Stimulated activated CD8-positive, alpha-beta memory T cell treated with anti-CD3 and anti-CD28 coated beads, Interleukin-12 subunit alpha, Interleukin-12 subunit beta, amount 100 ng/mL, for 4 hours (primary cell): ENCODE measurements around the gene TMEM187.

Experiments
- DNase-seq: peaks from one replicate; pipeline ENCODE4 v3.0.0-alpha.2; 2020; ENCODE audit warnings: low read depth

Gene TMEM187

DNA sequence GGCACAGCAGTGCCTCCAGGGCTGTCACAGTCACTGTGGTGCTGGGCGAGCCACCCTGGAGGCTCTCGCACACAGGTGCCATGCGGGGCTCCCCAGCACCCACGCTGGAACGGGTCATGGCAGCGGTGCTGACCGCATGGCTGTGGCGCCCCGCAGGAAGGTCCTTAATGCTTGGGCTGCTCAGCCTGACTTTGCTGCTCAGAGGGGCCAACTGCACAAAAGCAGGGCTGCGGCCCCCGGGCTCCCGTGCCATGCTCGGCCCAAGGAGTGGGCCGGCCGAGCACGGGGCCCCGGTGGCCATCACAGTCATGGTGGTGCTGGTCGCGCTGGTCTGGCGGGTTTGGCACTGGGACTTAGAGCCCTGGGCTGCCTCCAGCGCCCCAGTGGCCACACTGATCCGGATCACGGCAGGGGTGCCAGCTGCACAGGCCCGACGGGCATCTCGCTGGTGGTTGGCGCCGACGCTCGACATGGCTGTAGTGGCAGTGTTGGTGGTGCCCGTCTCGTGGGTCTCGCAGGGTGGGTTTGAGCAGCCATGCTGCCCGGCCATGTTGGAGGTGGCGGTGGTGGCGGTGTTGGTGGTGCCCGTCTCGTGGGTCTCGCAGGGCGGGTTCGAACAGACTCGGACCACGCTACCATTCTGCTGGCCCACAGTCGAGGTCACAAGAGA lies 17.9 kb upstream of the TMEM187 start:
- no peak for DNase-seq

DNA sequence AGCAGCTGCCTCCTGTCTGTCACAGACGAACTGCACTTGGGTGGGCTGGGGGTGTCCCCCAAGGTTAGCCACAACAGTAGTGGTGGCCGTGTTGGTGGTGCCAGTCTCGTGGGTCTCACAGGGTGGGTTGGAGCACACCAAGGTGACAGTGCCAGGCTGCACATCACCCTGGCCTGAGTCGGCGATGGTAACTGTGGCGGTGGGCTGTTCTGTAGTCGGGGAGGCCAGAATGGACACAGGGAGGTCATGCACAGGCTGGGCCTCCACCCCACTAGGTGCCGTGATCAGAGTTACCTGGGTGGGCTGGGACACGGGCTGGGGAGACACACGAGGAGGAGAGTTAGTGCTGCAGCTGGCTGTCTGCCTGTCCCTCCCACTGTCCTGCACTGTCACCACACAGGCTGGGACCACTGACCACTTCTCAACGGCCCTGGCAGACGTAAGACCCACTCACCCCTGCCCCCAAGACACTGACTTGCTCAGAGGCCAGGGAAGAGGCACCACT lies 17.3 kb upstream of the TMEM187 start:
- no peak for DNase-seq

DNA sequence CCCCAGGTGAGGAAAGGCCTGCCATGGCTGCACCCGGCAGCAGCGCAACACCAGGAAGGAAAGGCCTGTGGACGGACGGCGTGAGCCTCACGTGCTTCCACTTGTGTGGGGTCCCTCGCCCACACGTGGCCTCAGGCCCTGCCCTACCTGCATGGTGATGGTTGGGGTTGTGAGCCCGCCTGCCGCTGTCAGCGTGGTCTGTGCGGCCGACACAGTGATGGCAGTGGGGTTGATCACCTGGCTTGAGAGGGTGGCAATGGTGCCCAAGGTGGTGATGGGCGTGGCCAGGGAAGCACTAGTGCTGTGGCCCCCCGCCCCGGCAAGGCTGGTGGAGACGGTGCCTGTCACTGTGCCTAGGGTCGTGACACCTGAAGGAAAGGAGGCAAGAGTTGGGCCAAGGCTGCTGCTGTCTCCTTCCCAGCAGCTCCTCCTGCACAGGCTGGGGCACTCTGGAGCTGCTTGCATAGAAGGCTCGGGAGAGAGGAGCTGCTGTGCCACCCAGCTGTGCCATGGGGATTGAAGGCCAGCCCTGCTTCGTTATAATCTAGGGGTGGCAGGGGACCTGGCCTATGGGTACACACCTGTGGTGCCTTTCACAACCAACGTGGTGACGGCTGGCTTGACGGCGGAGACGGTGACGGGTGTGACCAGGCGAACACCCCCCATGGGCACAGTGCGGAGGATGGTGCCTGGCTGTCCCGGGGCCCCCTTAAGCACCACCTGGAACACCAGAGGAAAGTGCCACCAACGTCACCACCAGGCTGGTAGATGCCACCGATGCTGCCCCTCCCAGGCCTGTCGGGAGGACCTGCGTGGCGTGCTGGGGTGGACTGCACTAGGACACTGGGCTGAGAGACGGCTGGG lies 16.3 kb upstream of the TMEM187 start:
- DNase-seq, result no peak

DNA sequence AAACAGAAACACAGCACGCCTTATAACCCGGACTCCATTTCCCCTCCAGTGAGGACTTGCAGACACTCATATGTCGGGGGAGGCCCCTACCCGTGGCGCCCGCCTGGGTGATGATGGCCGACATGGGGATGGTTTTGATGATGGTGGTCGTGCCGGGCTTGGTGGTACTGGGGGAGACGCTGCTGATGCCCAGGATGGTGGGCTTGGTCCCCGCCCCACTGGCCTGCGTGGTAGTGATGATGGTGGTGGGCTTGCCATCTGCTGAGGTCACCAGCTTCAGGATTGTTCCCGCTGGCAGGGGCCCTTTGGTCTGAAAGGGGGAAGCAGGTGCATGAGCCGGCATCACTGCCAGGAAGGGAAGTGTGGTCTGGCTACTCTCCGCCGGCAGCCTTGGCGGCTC lies 15.3 kb upstream of the TMEM187 start:
- no peak for DNase-seq

DNA sequence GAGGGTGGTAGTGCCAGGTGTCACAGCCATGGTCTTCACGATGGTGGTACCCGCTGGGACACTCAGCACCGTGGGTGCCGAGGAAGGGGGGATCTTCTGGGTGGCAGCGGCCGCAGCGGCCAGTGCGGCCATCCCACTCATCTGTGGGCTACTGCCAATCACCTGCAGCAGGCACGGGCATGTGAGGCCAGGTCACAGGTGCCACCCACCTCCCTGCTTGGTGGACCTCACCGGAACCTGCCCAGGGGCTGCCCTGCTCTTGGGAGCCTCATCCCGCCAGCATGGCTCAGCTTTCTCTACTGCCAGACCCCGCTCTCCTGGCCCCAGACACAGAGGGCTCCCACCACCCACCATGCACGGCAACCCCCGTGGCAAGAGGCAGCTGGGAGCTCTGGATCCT lies 13.9 kb upstream of the TMEM187 start:
- no peak for DNase-seq

DNA sequence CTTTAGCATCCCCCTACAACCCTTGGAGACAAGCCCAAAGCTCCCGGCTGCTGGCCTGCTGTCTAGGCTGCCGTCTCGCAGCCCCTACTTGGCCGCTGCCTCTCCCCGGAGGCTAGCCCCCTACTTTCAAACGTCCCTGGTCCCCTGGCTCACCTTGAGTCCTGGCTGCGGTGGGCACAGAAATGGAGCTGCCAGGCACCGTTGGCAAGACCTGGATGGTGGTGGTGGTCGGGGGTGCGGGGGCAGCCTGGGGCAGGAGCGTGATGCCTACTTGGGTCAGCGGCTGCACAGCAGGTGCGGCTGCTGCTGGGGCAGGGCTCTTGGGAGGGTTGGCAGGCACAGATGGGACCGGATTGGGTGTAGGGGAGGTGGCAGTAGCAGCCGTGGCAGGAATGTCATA lies 12.9 kb upstream of the TMEM187 start:
- DNase-seq, result no peak

DNA sequence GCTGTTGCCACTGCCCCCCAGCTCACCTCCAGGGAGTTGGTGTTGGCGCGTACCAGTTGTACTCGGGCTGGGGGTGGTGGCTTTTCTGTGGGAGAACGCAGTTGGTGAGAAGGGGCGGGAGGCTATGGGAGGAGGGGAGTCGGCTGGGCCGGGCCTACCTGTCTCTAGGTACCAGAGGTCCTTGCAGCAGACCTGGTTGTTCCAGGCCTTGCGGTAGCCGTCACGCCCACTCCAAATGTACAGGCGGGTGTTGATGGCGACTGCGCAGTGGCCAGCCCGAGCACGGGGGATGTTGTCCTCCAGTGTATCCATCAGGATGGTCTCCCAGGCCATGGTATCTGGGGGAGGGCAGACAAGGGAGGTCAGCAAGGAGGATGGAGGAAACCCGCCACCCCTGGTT lies 12.5 kb upstream of the TMEM187 start:
- DNase-seq, result no peak

DNA sequence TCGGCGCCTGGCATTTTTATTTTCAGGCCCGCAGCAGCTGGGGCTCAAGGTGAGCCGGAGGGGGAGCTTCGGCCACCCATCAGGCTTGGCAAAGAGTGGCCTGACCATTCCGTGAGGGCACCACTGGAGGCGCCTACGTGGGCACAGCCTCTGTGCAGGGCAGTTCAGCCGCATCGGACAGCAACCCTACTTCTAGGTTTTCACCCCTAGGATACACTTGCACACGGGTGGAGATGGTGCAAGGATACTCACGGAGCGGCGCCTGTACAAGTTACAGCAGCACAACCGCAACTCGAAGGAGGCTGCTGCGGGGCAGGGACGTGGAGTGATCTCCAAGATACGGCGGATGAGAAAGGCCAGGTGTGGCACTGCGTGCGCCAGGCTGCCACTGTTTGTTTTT lies 11.8 kb upstream of the TMEM187 start:
- DNase-seq, result no peak

DNA sequence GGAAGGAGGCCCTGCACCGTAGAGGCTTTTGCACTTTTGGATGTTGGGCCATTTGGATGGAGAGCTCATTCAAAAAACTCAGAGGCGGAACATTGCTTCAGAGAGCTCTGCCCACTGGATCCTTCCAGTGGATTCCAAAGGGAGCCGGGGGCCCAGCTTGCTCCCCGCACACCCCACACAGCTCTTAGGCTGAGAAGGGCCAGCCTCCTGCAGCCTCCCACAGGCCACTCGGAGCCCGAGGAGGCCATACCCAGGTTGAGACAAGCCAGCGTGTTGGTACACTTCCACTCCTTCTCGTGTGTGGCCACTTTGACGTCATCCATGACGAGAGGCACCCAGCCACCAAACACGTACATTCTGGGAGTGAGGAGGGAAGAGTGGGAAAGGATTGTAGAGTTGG lies 11.3 kb upstream of the TMEM187 start:
- no peak for DNase-seq

DNA sequence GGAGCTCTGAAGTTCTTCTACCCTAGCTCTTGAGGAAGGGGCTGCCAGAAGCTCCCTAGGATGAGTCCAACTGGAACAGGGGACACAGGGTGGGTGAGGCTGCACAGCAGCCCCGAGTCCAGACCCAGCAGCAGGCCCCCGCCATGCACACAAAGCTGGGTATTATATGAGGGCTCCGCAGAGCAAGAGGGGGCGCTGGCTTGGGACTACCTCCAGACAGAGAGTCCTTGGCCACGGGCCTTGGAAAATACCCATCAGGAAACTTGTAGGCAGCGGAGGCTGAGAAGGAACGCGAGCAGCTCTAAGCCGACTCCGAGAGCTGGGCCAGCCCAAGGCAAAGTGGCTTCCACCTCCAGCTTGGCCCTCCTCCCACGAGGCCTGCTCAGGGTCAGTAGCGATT lies 9.0 kb upstream of the TMEM187 start:
- DNase-seq, result no peak

DNA sequence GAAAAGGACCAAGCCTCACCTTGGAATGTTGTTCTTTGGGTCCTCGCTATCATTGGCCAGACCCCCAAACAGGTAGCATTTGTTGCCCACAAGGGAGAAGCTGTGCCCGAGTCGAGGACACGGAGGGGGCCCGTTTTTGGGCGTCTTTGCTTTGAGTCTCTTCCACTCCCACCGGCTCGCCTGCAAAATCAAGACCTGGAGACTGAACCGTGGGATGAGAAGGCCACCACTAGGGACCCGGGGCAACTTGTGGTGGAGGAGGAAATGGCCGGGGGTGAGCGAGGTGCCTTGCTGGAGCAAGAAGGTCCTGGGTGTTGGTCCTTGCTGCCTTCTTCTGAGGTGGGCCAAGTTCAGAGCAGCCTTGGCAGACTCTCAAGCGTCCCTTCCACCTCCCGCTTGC lies 8.4 kb upstream of the TMEM187 start:
- DNase-seq, result no peak

DNA sequence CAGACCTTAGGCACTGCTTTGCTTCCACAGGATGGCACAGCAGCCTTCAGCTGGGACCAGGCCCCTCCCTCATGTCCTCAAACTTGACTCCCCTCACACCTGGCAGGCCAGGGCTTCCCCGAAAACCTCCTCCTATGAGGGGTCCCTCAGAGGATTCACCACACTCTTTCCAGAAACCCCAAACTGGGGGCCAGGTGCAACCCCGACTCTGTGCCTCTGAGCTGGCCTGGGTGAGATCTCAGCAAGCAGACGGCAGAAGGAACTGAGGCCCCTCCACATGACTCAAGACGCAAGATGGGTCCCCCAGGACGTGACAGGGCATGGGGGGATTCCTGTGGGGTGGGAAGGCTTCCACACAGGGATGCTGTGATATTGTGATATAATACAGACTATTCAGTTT lies 7.1 kb upstream of the TMEM187 start:
- DNase-seq, result no peak

DNA sequence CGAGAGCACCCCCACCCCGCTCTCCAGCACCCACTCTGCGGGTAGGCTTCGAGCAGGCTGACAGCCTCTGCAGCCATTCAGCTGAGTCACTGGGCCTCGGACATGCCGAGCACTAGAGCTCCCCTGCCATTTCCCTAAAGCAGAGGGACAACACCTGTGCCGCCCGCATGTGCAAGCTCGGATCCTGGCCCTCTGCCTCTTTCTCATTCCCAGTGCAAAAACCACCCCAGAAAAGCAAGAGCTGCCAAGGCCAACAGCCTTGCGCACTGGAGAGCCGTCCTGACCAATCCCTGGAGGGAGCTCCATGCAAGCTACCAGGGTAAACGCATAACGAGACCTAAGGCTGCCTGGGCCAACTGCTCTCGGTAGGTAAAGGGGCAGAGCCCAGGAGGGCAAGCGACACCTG lies 6.3 kb upstream of the TMEM187 start:
- DNase-seq, result no peak

DNA sequence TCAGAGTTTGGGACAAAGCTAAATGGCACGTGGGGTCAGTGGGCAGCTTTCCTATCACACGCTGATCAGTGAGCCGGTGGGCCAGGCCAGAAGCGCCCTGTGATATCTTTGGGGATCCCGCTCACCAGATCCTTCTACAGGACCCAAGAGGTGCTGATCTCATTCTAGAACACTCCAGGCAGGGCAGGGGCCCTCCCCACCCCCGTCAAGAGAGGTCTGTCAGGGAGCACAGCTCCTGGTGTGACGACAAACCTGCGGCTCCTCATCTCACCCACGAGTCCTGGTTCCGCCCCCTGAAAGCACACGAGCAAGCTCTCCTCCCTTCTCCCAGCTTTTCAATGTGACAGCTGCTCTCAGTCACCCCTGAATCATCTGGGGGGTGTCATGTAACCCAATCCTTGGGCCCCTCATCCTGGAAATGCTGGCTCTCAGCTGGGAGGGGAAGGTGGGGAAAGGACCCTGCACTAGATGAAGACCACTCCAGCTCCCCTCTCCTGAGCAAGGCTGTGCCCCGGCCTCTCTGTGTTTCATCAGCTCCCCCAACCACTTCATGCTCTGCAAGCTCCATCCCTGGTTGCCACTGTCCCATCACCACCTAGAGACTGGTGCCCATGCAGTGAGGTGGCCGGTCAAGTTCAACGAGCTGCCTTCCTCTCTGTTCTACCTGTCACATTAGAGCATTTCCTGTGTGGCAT lies 5.6 kb upstream of the TMEM187 start:
- DNase-seq, result no peak

DNA sequence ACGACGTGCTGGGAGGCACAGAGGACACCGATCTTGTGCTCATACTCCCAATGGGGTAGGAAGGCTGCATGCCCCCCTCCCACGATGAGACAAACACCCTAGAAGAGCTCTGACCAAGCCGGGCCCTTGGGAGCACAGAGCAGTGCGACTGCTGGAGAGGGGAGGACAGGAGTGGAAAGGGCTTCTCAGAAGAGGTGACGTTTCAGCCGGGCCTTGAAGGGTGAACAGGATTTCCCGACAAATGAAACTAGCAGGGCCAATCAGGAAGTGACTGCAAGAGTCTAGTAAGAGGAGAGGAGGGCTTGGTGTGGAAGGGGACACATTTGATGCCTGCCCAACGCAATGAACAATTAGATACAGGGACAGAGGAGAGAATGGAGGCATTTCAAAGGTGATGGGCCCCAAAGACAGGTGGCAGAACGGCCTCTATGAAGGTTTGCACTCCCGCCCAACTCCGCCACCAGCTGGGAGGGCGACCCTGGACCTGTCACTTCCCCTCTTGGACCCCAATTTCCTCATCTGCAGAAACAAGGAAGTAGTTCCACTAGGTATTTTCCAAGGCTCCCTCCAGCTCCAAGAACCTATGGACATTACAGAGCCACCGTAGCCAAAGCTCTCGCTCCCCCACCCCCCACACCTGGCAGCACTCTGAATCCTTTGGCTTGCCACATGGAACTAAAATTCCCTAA lies 4.9 kb upstream of the TMEM187 start:
- no peak for DNase-seq

DNA sequence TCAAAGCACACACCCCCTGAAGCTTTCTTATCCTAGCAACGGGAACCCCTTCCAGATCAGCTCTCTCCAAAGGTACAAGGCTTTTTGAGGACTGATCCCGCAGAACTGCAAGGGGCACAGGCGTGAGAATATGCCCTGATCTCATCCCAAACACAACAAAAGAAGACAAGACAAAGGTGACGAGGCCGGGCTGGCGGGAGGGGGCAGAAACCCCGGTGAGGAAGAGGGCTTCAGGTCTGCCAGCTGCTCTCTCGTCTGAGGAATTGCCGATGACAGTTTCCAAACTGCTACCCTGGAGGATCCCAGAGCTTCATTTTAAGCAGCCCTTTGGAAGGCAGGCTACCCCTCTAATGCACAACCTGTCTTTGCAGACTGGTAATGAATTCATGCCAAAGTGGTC lies 4.3 kb upstream of the TMEM187 start:
- no peak for DNase-seq

DNA sequence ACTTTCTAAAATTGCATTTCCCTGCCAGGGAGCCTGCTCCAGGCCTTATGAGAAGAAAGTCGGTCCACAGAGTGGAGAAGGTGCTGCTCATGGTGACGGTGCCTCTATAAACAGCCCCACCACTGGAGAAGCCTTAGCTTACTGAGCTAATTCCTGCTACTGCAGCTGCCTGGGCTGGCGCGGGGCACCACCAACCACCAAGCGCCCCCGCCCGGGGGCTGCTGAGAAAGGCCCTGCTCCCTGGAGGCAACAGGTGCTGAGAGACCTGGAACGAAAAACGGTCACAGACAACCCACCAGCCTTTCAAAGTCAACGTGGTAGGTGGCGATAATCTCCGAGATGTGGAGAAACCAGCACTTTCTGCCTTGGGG lies 3.8 kb upstream of the TMEM187 start:
- DNase-seq, result no peak

DNA sequence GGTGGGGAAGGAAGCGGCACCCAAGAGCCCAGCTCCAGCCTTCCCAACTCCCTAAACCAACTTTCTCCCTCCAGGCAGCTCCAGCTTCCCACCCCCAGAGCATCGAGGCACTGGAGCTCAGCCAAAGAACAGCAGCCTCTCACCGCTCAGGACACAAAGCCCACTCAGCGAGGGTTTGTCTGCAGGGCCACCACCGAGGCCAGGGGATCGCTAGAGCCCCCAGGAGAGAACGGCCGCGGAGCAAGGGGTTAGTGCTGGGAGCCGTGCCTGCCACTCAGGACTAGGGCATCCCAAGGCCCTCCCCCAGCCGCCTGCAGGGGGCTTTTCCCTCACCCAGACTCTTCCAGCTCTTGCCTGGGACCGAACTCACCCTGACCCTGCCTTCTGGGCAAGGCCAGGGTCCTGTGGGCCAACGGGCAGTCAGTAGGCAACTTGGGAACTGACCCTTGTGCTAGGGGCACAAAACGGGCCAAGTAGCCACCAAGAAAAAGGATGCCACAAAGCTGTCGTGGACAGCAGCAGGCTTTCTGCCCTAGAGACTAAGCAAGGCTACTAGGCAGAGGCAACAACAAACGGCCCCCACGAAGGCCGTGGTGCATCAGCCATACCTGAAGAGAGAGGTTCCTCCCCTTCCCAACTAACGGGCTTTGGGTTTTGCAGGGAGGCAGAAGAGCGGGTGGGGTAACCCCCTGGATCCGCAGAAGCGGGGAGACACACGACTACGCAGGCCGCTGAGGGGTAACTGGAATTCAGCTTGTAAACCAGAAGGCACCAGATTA lies 3.2 kb upstream of the TMEM187 start:
- DNase-seq, result no peak

DNA sequence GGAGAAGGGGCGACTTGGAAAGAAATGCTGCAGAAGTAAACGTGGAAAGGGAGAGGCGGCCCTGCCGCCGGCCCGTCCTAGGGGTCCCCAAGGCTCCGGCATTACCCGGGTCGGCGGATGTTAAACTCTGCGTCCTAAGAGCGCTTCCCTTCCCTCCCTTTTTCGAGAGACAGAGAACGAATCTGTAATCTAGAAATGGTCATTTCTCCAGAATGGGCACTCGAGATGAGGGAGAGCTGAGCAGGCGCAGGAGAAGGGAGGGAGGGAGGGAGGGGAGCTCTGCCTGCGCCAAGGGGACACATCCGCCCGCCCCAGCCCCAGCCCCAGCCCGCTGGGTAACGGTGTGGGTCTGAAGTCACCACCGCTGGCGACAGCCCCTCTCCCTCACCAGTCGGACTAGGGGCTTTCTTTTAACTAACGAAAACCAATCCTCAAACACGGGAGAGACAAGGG lies 2.6 kb upstream of the TMEM187 start:
- no peak for DNase-seq

DNA sequence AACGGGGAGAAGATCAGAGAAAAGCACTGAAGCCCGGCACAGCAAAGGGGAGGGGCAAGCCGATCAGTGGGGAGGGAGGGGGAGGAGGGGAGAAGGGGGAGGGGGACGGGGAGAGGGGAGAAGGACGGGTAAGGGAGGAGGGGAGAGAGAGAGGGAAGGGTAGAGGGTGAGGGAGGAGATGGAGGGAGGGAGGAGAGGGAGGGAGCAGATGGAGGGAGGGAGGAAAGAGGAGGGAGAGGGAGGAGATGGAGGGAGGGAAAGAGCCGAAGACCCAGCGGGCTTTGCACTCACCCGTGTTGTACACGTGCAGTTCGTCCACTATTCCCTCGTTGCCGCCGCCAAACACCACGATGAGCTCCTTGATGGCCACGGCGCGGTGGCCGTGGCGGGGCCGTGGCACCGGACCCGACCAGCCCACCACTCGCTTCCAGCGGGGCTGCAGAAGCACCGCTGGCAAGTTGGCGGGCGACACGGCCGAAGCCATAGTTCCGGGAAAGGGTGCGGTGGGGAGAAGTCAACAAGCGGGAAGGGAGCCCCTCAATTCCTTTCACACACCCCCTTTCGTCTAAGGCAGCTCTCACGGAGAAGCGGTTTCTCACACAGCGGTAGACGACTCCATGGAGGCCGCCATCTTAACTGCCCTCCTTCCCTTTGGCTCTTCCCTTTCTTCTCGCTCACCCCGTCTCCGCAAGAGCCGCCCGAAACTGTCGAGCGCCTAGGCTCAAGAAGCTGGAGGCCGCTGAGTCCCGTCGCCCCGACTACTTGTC lies 2.0 kb upstream of the TMEM187 start:
- no peak for DNase-seq

DNA sequence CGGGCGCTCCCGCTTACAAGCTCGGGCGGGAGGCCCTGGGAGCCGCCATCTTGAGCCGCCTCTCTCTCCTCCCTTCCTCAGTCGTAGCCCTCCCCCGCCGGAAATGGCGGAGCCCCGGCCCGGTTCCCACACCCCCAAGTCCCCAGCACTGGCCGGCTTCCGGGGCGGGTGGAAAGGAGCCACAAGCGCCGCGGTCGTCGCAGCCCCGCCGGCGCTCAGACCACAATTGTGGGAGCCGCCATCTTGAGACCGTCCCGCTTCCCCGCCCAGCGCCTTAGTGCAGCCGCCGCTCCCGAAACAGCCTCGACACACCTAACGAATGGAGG lies 1.5 kb upstream of the TMEM187 start:
- DNase-seq, result peak; percentile 87
